NCI-H1048 (cell line): ENCODE data around the gene RND3.

Experiments used
- DNase-seq: peaks from one replicate; lab custom pipeline; 2025; lab: John Stamatoyannopoulos, UW

RND3 gene

GRCh38 chr2:150475479-150476250, 11.8 kb downstream of the RND3 start:
- no peak for DNase-seq

- no peak for DNase-seq
Measured at GRCh38 chr2:150474326-150475074, 13.0 kb downstream of the RND3 start.

GRCh38 chr2:150473767-150474166, 13.7 kb downstream of the RND3 start:
- DNase-seq = no peak

- no peak for DNase-seq
Measured at GRCh38 chr2:150472511-150472899, 15.0 kb downstream of the RND3 start.

- DNase-seq = no peak
Measured at GRCh38 chr2:150471813-150472510, 15.5 kb downstream of the RND3 start.

GRCh38 chr2:150470435-150470834, 17.0 kb downstream of the RND3 start:
- no peak for DNase-seq

GRCh38 chr2:150469706-150470274, 17.7 kb downstream of the RND3 start:
- no peak for DNase-seq

GRCh38 chr2:150468350-150468960, 19.0 kb downstream of the RND3 start:
- DNase-seq = no peak

- no peak for DNase-seq
Measured at GRCh38 chr2:150467621-150467963, 19.9 kb downstream of the RND3 start.

- DNase-seq = no peak
Measured at GRCh38 chr2:150466741-150467620, 20.5 kb downstream of the RND3 start.

GRCh38 chr2:150465703-150466569, 21.5 kb downstream of the RND3 start:
- DNase-seq = no peak

- no peak for DNase-seq
Measured at GRCh38 chr2:150464986-150465385, 22.5 kb downstream of the RND3 start.

GRCh38 chr2:150464270-150464669, 23.2 kb downstream of the RND3 start:
- DNase-seq = no peak

GRCh38 chr2:150462770-150463169, 24.7 kb downstream of the RND3 start:
- DNase-seq = no peak

- no peak for DNase-seq
Measured at GRCh38 chr2:150459281-150459680, 28.2 kb downstream of the RND3 start.

- no peak for DNase-seq
Measured at GRCh38 chr2:150450765-150451164, 36.7 kb downstream of the RND3 start.

GRCh38 chr2:150449856-150450255, 37.6 kb downstream of the RND3 start:
- DNase-seq = no peak

GRCh38 chr2:150445398-150445797, 42.1 kb downstream of the RND3 start:
- no peak for DNase-seq

GRCh38 chr2:150442484-150442883, 45.0 kb downstream of the RND3 start:
- DNase-seq = no peak

GRCh38 chr2:150441784-150442183, 45.7 kb downstream of the RND3 start:
- DNase-seq = no peak
